ENCODE data around the gene COA7.
A peak's percentile ranks its signal among the peaks of the same experiment; 100 is the strongest.

The COA7 gene

GRCh38 chr1:52697795-52698674 is at the start of gene COA7:
Gene COA7, minus strand, starts transcription at chr1:52698347. Its CDS starts 21 bp downstream, at chr1:52698326.
- H3K4me3 ChIP-seq (ENCODE audit: low read length): peak within 1 kb of the TSS; percentile 90
- no peak for TF ChIP-seq CTCF (conservative IDR thresholded peaks at IDR 0.05; ENCODE audit: low read length)
- peak; percentile 77 for DNase-seq (ENCODE audit: low read depth)

GRCh38 chr1:52747450-52747849 is 49.3 kb upstream of the COA7 start:
- TF ChIP-seq CTCF (conservative IDR thresholded peaks at IDR 0.05; ENCODE audit: low read length): no peak
- no peak overlapping the region for H3K4me3 ChIP-seq (ENCODE audit: low read length)
- no peak for DNase-seq (ENCODE audit: low read depth)

GRCh38 chr1:52746189-52746588 is 48.0 kb upstream of the COA7 start:
- no peak for TF ChIP-seq CTCF (conservative IDR thresholded peaks at IDR 0.05; ENCODE audit: low read length)
- no peak for DNase-seq (ENCODE audit: low read depth)
- H3K4me3 ChIP-seq (ENCODE audit: low read length): no peak overlapping the region

- H3K4me3 ChIP-seq (ENCODE audit: low read length): no peak overlapping the region
- DNase-seq (ENCODE audit: low read depth): no peak
- no peak for TF ChIP-seq CTCF (conservative IDR thresholded peaks at IDR 0.05; ENCODE audit: low read length)
Measured at GRCh38 chr1:52741259-52741658, 43.1 kb upstream of the COA7 start.

GRCh38 chr1:52739699-52740467 is 41.7 kb upstream of the COA7 start:
- TF ChIP-seq CTCF (conservative IDR thresholded peaks at IDR 0.05; ENCODE audit: low read length): no peak
- no peak overlapping the region for H3K4me3 ChIP-seq (ENCODE audit: low read length)
- no peak for DNase-seq (ENCODE audit: low read depth)

GRCh38 chr1:52738893-52739292 is 40.7 kb upstream of the COA7 start:
- no peak overlapping the region for H3K4me3 ChIP-seq (ENCODE audit: low read length)
- no peak for DNase-seq (ENCODE audit: low read depth)
- no peak for TF ChIP-seq CTCF (conservative IDR thresholded peaks at IDR 0.05; ENCODE audit: low read length)

Data from AG10803 (cell line).